Breast epithelium (tissue), 4 donors: Measurements from ENCODE around the gene EXOC3L4. TPM values are rescaled to one million over a fixed set of nuclear protein-coding genes. Genes with fewer than 3 reads are reported as not detected.
A peak's percentile ranks its signal among the peaks of the same experiment; 100 is the strongest.

Source experiments
- DNase-seq, 2 donors: peaks; one replicate each; pipeline ENCODE4 v3.0.0-alpha.2; 2019; ENCODE audit warnings: low spot score in 2 of 2
- H3K27ac ChIP-seq, 2 donors: fragments of 200-600 bp; sonication (generic) in 1 of 2; one replicate each; pipeline ENCODE4 v1.5.1; 2016 to 2019; ENCODE audit warnings: mild to moderate bottlenecking in 1 of 2
- H3K27me3 ChIP-seq, 2 donors: fragments of 200-600 bp; sonication (generic) in 1 of 2; one replicate each; pipeline versions ENCODE4 v1.5.1 to v1.6.0; 2017 to 2019; ENCODE audit warnings: control low read depth in 1 of 2, mild to moderate bottlenecking in 1 of 2
- H3K36me3 ChIP-seq: fragments of 200-600 bp; one replicate; pipeline ENCODE4 v1.5.1; 2019
- H3K4me1 ChIP-seq, 2 donors: fragments of 200-600 bp; sonication (generic); one replicate each; pipeline ENCODE4 v1.5.1; 2016 to 2019; ENCODE audit warnings: control low read depth in 1 of 2
- H3K4me3 ChIP-seq, 3 donors: fragments of 200-600 bp; sonication (generic); 1 replicate in 2 of 3; 2 replicates in 1 of 3; pipeline ENCODE4 v1.5.1; 2016 to 2019; ENCODE audit warnings: mild to moderate bottlenecking in 3 of 3, moderate library complexity in 2 of 3
- H3K9me3 ChIP-seq, 2 donors: fragments of 200-600 bp; sonication (generic) in 1 of 2; one replicate each; pipeline ENCODE4 v1.5.1; 2016 to 2019; ENCODE audit warnings: control low read depth in 1 of 2
- POLR2A ChIP-seq: fragments of 450-650 bp; IDR thresholded peaks from one replicate; pipeline ENCODE4 v1.6.1; 2016; ENCODE audit warnings: antibody characterized with exemption, mild to moderate bottlenecking, moderate library complexity
- POLR2AphosphoS5 ChIP-seq, 3 donors: sonication (generic); formaldehyde crosslinking; IDR thresholded peaks; one replicate each; pipeline ENCODE4 v1.6.1; 2017; ENCODE audit warnings: antibody characterized with exemption in 3 of 3
- intact Hi-C: fragments of 100-400 bp; cut with DNase I; formaldehyde crosslinking; loops from one replicate; pipeline ENCODE4 v1.15.1; 2023; ENCODE audit warnings: low total_unique reads
- total RNA-seq, 3 donors: library from RNA; depleted of rRNA; stranded (reverse); fragments of >200 nt; gene quantifications; one replicate each; pipeline ENCODE4 v1.1.0, GENCODE V29; 2016
- TF ChIP-seq, protein P1 (sequence below), 3 donors: fragments of 450-650 bp; IDR thresholded peaks; one replicate each; pipeline ENCODE4 v1.5.1; 2016 to 2017; ENCODE audit warnings: antibody characterized with exemption in 3 of 3, mild to moderate bottlenecking in 3 of 3, moderate library complexity in 3 of 3

EXOC3L4 gene
- total RNA-seq, 3 donors from 2014 or later = 0.66 to 1.0 TPM; not detected in 1

DNA sequence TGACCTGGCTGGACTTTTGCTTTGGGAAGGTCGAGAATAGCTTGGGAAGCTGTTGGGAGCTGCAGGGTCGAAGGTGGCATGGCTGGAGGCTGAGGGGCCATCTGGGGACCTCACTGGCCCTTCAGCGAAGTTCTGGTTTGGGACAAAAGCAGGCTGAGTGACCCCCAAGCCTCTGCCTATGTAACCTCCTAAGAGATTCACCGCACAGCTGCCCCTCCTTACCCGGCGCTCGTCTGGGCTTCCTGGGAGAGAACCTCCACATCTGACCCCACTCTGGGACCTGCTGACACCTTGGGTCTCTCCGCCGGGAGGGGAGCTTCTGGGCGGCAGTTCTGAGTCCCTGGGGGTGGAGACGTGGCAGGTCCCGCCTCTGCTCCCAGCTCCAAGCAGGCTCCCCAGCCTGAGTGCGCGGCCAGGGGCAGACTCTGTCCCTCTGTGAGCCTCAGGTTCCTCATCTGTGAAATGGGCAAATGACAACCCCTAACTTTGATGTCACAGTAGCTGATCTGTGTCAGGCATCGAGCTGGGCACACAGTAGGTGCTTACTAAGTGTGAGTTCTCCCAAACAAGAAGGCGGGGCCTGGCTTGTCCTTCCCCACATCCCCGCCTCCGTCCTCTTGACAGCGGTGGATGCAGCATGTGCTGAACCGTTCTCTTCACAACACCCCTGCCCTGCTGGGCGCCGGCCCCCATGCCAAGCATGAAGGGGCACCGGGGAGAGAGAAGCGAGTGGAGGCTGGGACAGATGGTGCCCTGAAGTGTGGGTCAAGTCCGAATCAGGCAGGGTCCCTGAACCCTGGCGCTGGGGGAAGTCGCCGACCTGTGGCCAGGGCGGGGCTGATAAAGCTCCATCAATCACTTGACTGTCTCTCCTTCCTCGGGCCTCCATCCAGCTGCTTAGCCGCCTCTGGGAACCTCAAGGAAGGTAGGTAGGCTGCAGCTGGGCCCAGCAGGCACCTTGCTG lies 3.8 kb downstream of the EXOC3L4 start:
- H3K4me3 ChIP-seq = no peak overlapping the region
- no peaks in the 10 kb centered on the region for H3K36me3 ChIP-seq
- no peaks in the 10 kb centered on the region for H3K9me3 ChIP-seq
- H3K4me1 ChIP-seq = peaks cover 0 to 6% of the 10 kb centered on the region in 2 donors
- intact Hi-C loops = no loop called here
- H3K27me3 ChIP-seq = peaks cover 6 to 18% of the 10 kb centered on the region in 2 donors
- no peak for DNase-seq
- no peak overlapping the region for H3K27ac ChIP-seq
- TF ChIP-seq POLR2AphosphoS5 (IDR thresholded peaks at IDR 0.05) = no peak
- TF ChIP-seq POLR2A = no peak
- TF ChIP-seq, protein P1, sequence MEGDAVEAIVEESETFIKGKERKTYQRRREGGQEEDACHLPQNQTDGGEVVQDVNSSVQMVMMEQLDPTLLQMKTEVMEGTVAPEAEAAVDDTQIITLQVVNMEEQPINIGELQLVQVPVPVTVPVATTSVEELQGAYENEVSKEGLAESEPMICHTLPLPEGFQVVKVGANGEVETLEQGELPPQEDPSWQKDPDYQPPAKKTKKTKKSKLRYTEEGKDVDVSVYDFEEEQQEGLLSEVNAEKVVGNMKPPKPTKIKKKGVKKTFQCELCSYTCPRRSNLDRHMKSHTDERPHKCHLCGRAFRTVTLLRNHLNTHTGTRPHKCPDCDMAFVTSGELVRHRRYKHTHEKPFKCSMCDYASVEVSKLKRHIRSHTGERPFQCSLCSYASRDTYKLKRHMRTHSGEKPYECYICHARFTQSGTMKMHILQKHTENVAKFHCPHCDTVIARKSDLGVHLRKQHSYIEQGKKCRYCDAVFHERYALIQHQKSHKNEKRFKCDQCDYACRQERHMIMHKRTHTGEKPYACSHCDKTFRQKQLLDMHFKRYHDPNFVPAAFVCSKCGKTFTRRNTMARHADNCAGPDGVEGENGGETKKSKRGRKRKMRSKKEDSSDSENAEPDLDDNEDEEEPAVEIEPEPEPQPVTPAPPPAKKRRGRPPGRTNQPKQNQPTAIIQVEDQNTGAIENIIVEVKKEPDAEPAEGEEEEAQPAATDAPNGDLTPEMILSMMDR (IDR thresholded peaks at IDR 0.05) = no peak

DNA sequence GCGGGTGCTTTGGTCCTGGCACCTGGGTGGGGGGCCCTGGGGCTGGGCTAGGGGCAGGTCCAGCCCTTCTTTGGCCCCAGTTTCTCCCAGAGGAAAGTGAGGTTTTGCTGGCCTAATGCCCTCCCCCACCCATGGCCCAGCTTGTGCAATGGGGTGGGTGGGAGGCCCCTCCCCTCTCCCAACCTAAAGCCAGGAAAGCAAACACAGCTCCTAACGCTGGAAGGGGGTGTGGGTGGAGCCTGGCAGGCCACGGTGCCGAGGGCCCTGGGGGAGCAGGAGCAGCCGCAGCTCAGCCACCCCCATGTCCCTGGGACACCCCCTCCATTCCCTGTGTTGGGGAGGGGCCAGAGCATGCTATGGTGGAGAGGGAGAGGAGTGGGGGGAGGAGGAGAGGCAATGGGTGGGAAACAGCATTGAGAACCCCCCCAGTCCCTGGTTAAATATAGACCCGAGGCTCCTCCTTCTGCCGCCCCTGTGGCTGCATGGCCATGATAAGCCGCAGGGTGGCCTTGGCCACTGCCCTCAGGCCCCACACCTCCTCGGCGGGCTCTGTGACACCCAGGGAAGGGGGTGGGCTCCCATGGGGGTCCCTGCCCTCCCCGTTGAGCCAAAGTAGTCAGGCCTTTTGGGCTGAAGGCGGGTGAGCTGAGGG lies 4.7 kb downstream of the EXOC3L4 start:
- Histone ChIP-seq H3K4me3 (no peak overlapping the region), H3K27me3 (peaks cover 11 to 28% of the 10 kb centered on the region in 2 donors), H3K27ac (peak overlapping the region in 1 of 2 donors; percentile 19), H3K4me1 (peaks cover 0 to 6% of the 10 kb centered on the region in 2 donors), H3K9me3 (no peaks in the 10 kb centered on the region), H3K36me3 (no peaks in the 10 kb centered on the region)
- TF ChIP-seq, protein P1 (IDR thresholded peaks at IDR 0.05) = no peak
- no peak for TF ChIP-seq POLR2A
- no peak for TF ChIP-seq POLR2AphosphoS5 (IDR thresholded peaks at IDR 0.05)
- DNase-seq = no peak
- intact Hi-C loops = no loop called here

DNA sequence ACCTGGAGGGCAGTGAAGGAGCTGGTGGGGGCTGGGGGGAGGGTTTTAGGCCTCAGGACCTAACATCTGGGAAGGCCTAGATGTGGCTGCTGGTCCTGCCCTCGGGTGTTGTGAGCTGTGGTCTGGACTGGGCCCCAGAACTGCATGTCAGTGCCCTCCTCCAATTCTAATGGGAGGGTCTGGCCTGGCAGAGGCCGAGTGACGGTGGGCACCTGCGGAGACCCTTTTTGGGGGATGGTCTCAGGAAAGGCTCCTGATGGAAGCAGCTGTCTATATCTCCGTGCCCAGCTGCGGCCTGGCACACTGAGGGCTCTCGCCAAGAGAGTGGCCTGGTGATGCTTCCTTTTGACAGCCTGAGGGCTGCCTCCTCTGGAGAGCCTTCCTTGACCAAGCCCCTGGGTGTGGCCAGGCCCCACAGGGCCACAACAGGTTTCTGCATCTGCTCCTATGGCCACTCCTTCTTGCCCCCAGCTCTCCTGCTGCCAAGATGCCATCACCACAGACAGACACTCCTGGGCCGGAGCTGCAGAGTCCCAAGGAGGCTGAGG lies 5.3 kb downstream of the EXOC3L4 start:
- TF ChIP-seq, protein P1 (IDR thresholded peaks at IDR 0.05) = no peak
- no peak for TF ChIP-seq POLR2AphosphoS5 (IDR thresholded peaks at IDR 0.05)
- TF ChIP-seq POLR2A = no peak

DNA sequence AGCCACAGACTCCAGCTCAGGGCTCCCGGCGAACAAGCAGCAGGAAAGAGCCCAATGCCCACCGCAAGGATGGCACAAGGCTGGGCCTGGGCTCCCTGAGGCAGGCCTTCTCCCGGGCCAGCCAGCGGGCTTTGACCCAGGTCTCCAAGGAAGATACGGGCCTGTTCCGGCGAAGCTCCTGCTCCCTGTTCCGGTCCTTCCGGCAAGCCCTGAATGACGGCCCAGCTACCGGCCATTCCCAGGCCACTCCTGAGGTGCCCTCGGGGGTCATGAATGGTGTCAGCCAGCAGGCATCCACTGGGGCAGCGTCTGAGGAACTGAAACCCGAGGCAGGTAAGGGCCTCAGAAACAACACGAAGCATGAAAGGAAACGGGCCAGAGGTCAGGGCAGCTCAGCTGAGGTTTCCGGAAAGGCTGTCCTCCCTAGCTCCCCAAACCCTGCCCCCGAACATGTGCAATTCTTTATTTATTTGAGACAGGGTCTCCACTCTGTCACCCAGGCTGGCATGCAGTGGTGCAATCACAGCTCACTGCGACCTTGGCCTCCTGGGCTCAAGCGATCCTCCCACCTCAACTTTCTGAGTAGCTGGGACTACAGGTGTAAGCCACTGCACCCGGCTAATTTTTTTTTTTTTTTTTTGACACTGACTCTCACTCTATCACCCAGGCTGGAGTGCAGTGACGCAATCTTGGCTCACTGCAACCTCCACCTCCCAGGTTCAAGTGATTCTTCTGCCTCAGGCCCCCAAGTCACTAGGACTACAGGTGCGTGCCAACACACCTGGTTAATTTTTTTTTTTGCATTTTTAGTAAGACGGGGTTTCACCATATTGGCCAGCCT lies 6.0 kb downstream of the EXOC3L4 start:
- no peaks in the 10 kb centered on the region for H3K9me3 ChIP-seq
- no peaks in the 10 kb centered on the region for H3K36me3 ChIP-seq
- H3K4me3 ChIP-seq = no peak overlapping the region
- TF ChIP-seq, protein P1 (IDR thresholded peaks at IDR 0.05) = no peak
- TF ChIP-seq POLR2A = no peak
- no peak for TF ChIP-seq POLR2AphosphoS5 (IDR thresholded peaks at IDR 0.05)
- H3K27me3 ChIP-seq = peaks cover 15 to 33% of the 10 kb centered on the region in 2 donors
- intact Hi-C loops = loop anchor here (10.0 kb wide), 1 partner anchor 194 kb away; no protein-coding TSS in a partner anchor
- DNase-seq = no peak
- H3K4me1 ChIP-seq = peaks cover 4 to 6% of the 10 kb centered on the region in 2 donors
- no peak overlapping the region for H3K27ac ChIP-seq

More for the DNA sequence above, 5.3 kb downstream of the EXOC3L4 start:
- Histone ChIP-seq H3K4me3 (no peak overlapping the region), H3K27me3 (peaks cover 15 to 33% of the 10 kb centered on the region in 2 donors), H3K4me1 (peaks cover 4 to 6% of the 10 kb centered on the region in 2 donors), H3K36me3 (no peaks in the 10 kb centered on the region), H3K27ac (peak overlapping the region in 1 of 2 donors; percentile 19), H3K9me3 (no peaks in the 10 kb centered on the region)
- intact Hi-C loops = loop anchor here (10.0 kb wide), 1 partner anchor 195 kb away; no protein-coding TSS in a partner anchor
- DNase-seq = no peak
